GM12872 (cell line): ENCODE results near the gene ALK.

Experiments
- CTCF ChIP-seq: IDR thresholded peaks from 3 replicates; pipeline ENCODE4 v1.5.1; 2011; ENCODE audit warnings: low read depth, mild to moderate bottlenecking, low read length, moderate library complexity; ENCODE audit not compliant: insufficient read depth

ALK gene

GRCh38 chr2:29405707-29406106 lies 515.7 kb downstream of the ALK start:
- no peak for TF ChIP-seq CTCF

- no peak for TF ChIP-seq CTCF
Measured at GRCh38 chr2:29405266-29405665, 516.1 kb downstream of the ALK start.

- TF ChIP-seq CTCF, result no peak
Measured at GRCh38 chr2:29401994-29402393, 519.4 kb downstream of the ALK start.

- no peak for TF ChIP-seq CTCF
Measured at GRCh38 chr2:29400930-29401653, 520.3 kb downstream of the ALK start.

GRCh38 chr2:29398384-29399237 lies 522.8 kb downstream of the ALK start:
- TF ChIP-seq CTCF, result no peak

GRCh38 chr2:29397713-29398112 lies 523.7 kb downstream of the ALK start:
- TF ChIP-seq CTCF, result no peak

- TF ChIP-seq CTCF, result no peak
Measured at GRCh38 chr2:29397039-29397438, 524.3 kb downstream of the ALK start.
